Measurements from ENCODE around the gene GAS2.

The GAS2 gene

DNA sequence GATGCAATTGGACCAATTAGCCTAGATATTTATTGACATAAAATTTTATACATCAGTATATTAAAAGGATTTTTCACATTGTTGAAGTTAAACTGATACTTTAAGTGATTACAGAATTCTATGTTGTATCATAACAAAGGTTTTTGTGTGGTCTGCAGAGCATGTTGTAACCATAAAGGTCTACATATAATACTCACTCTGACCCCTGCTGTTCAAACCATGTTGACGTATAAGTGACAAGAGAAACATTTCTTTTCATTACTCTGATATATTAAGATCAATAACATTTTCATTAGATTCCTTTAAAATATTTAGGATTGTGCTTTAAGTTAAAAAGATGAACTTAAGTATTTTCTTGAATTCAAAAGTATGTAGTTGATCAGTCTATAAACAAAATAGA lies 63.9 kb downstream of the GAS2 start:
- peak in 1 of 2 experiments; percentile 8 for DNase-seq

DNA sequence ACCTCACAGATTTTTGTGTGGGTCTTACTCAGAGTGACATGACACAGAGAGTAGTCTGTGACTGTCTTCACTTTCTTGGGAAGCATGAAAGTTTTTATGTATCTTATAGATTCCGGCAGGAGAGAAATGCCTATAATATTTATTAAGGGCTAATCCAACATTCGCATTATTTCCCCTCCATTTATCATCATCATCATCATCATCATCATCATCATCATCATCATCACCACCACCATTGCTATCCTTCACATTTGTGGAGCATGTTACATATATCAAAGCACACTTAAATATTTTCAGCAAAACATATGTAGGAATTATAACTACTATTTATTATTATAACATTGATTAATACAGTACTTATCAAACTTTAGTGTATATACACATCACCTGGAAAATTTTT lies 66.2 kb downstream of the GAS2 start:
- DNase-seq, result no peak

DNA sequence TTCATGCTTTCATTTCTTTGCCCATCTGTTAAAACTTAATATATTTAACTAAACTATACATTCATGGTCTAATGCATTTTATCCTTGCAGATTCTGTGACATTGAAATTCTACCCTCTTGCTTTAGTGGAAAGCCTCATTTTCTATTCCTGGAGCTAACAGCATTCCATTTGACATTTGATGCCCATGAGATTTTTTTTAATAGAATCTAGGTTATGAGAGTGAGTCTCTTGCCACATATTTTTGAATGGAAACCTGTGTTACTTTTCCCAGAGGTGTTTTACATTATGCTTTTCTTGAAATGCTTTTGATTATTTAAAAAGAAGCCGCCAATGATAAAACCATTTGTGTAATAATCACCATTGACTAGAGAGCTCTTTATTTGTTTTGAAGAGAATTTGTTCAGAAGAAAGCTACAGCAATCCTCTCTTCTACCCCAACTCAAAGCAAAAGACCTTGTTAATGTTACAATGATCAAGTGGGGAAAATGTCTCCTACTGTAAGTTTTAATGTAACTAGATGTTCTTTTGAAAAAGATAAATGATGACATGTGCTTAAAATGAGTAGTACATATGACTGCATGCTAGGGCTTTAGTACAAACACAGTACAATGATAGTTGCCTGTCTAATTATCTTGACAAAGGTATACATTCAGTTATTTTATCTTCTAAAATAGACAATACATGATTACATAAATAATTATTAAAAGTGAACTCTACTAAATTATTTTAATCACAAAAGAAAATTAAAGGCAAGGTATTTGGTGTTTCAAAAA lies 67.3 kb downstream of the GAS2 start:
- DNase-seq, result no peak

DNA sequence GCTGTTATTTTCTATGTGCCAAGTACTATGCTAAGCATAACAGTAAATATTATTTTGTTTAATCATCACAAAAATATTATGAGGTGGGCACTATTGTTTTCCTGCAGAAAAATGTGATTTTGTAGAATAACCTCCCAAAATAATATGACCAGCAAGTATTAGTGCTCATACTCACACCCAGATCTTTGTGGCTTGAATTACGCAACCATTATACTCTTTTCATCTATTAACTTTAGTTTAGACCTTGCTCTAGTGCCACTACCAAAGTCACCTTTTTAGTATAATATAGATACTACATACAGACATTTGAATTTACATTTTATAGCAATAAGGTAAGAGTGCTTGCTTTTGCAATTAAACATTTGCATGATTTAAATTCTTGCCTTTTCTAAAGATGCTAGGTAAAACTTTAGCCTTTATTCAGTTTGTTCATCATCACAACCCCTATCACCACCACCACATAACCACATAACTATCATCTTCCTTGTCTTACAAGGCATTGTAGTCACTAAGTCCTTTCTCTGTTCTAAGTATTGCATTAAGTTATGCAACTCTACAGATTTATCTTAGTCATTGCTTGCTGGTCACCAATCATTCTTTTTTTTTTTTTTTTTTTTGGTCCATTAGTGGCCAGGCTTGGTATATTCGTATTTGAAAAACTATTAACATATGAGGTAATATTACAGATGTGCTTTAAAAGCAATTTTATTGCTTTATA lies 68.4 kb downstream of the GAS2 start:
- DNase-seq, result no peak

DNA sequence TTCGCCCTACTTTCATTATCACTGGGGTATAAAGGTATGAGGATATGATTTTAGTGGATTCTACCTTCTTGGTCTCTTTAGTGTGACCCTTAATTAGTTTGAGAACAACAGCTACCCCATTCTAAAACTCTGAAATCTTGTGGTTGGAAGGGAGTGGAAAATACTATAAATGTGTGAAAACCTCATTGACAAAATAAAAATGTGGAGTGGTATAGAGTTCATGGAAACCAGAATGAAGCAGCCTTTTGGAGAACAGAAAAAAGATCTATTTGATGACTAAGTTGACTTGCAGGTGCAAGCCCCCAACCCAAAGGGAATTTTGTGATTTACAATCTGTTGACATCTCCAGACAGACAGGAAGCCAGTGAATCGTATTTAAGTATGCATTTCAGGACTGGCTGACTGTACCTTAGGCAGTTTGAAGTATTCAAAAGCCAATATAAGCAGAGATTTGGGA lies 75.8 kb downstream of the GAS2 start:
- no peak for DNase-seq

DNA sequence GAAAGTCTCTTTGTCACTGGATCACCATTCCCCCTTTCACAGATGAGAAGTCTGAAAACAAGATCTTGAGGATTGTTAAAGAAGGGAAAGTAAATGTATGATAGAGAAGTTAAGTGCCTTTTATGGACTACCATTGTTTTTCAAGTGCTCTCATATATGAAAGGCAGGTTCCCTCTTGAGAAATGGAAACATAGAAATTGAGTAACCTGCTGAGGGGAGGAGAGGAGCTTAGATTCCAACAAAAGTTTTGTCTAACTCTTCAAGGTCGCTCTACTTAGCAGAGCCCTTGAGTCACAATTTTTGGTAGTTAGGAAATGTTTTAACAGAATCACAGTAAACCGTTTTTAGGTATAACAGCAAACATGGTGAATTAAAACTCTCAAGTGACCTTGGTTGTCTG lies 83.1 kb downstream of the GAS2 start:
- DNase-seq, result no peak

DNA sequence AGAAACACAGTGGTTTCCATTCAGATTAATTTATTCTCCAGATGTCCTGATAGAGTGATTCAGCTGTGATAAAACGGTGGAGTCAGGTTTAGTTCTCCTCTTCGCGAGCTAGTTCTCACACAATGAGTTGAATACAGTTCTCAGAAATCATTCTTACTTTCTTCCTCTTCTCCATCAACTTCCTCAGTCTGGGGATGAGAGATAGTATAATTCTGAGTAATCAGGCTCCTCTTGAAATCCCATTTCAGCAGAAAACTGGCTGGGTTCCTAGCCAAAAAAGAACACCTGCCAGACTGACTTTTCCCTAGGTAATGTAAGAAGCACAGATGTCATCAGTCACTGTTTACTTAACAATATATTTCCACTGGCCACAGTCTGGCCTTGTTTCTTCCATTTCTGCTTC lies 86.5 kb downstream of the GAS2 start:
- DNase-seq, result no peak

DNA sequence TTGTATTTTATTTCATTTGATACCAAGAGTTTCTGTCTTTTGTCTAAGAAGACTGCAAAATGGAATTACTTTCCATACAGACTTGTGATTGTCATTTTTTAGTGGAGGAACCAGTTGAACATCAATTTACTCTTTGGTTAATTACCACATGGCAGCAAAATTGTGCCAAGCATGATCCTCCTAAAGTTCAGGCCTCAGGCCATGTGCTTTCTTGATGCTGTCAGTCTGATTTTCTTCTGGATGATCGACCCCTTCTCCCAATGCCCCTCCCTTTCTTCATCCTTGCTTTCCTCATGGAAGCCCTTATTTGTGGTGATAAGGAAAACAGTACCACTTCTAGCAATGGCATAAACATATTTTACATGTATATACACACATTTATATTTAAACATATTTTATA lies 87.0 kb downstream of the GAS2 start:
- DNase-seq, result no peak

DNA sequence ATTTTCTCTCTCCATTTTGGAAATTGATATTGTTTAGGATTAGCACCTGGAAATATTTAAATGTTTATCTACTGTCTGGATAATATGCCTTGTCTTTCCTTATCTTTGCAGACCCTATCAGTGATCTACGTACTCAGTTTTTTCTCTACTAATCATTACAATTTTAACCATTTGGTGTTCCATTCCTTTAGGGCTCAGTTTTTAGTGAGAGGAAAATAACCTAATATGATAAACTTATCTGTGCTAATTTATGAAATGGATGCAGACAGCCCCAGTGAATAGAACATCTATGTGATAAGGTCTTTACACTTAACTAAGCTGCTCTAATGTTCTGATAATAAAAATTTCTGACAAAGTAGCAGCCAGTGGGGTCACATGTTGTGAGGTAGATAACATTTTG lies 94.7 kb downstream of the GAS2 start:
- DNase-seq, result no peak

DNA sequence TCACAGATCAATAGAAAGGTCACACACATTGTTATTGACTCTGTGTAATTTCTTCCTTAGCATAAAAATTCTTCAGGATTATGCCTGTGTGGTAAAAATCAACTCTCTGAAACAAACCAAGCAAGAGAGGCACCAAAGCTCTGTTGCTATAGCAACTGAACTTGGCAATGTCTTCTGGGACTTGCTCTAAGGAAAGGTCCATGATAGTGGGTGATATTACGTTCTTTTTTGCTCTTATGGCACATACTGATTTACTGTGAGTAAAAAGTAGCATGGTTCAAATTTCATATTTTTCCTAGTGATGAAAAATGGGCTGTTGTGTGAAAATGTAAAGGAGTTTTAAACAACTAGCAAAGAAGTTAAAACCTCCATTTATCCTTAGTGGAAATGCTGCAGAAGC lies 96.8 kb downstream of the GAS2 start:
- no peak for DNase-seq

DNA sequence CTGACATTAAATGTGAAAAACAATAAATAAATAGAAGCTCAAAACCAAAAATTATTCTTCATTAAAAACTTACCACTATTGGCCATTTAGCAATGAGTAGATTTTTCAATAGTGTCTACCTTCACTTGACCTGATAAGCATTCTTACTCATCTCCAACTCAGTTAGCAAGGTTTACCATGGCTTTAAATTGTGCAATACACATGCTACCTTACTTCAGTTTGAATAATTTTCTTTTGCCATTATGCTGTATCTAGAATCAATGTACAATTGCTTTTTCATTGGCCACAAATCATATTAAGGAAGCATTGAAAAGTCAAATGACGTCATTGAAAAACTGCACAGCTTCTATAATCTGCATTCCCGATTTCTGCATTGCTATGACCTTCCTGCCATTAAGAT lies 98.3 kb downstream of the GAS2 start:
- no peak for DNase-seq

DNA sequence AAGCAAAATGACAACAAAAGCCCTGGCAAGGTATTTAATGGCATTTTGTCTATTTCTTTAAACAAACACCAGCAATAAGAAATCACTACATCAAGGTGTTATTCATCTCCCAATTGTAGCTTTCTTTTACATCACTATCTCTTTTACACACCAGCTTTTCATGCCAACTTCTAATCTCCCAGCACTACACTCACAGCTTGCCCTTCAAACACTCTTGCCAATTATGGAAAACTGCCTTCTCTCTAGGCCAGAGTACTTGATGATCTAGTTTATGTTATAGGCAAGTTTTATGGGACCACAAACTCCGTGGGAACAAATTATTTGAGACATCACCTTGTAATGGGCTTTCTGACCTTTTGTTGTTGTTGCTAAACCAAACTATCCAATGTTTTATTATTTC lies 101.9 kb downstream of the GAS2 start:
- no peak for DNase-seq

DNA sequence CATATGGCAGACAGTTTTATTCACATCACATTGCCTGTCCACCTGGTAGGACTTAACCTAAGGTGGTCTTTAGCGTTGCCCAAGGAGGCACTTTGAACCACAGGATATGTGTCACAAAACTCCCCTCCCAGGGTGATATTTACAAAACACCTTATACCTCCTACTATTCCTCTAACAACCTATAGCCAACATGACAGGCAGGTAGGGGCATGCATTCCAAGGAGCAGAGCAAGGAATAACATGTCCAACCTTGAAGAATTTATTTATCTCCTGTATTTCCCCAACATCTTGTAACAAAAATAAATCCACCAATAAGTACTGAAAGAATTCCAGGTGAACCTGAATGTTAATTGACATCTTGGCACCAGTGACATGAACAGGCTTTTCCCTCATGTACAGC lies 102.7 kb downstream of the GAS2 start:
- no peak for DNase-seq

DNA sequence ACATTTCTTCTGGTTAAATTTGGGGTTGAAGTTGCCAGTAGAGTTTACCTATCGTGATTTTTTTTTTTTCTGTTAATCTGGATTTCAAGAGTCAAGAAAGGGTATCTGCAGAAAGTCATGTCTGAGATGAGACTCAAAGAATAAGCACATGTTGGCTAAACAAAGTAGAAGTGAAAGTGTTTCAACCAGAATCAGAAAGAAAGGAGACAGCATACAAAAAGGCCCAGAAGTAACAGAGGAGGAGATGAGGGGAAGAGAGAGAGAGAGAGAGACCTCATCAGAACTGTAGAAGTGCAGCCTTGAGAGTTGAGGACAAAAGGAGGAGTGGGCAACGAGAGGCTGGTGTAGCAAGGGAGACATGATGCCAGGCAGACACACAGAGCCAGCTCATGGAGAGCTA lies 108.3 kb downstream of the GAS2 start:
- no peak for DNase-seq

DNA sequence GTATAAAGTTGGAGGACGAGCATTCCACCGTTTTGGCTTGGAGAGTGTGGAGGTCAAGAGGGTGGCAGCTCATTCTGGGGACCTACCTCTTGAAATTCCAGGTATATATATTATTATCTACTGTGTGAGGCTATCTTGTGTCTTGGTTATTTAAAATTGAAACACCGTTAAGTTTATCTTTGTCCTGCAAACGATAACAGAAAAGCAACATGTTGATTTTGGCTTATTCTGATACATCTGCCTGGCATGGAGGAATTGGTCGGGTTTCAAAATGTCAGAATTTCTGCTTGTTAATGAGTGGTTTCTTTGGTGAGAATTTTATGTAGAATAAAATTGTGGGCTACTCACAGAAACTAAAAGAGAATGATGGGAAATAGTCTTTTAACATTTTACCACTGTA lies 108.8 kb downstream of the GAS2 start:
- DNase-seq, result no peak

DNA sequence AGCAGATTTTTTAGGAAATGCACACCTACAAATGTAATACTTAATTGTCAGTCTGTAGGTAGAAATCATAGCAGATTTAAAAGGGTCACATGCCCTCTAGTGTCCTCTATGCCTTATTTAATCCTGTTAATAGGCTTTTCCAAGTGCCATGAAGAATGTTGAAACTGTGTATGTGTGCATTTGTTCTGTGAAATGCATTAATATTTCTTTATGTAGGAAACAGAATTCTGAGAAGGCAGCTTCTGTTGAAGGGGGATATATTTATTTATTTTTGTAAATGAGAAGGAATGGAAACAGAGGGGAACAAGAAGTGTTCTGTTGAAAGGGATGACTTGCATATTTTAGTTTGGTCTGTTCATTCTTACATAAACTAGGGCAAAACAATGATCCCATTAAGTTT lies 112.2 kb downstream of the GAS2 start:
- no peak for DNase-seq

DNA sequence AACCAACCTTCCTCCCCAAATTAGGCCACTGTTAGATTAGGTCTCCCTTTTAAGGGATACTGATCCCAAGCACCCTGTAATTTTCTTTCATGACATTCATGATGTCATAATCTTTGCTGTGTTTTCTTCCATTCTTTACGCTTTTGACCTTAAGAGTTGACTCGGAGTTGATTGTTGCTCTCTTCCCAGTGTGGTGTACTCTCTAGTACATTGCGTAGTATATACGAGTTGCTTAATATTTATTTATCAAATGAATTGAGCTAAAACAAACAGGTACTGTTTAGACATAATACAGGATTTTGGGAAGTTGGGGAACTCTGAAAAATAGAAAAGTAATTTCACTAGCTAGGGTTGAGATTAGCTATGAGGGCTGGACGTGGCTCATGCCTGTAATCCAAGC lies 113.4 kb downstream of the GAS2 start:
- no peak for DNase-seq

DNA sequence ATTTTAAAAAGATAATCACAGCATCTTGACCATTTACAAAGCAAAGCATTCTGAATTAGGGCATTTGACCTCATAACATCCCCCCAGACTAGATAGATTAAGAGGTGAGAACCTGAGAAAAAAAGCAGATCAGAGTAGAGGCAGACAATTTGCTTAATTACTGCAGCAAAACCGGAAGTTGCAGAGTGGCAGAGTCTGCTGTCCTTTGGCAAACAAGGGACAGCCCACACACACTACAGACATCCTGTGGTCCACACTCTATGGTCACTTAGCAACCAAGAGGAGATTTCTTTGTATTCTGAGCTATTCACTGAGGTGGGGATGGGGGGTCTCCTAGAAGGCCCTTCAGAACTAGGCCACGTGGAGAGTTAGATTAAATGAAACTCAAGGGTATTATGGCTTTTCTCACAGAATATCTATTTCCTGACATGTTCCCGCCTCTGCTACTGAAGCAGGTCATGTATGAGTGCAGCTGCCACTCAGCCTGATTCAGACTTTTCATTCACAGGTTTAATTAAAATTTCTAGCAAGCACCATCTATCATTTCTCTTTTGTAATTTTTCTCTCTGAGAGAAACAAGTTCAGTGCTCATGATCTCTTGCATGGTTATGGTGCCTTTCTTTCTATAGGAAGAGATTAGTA lies 114.7 kb downstream of the GAS2 start:
- DNase-seq, result no peak

DNA sequence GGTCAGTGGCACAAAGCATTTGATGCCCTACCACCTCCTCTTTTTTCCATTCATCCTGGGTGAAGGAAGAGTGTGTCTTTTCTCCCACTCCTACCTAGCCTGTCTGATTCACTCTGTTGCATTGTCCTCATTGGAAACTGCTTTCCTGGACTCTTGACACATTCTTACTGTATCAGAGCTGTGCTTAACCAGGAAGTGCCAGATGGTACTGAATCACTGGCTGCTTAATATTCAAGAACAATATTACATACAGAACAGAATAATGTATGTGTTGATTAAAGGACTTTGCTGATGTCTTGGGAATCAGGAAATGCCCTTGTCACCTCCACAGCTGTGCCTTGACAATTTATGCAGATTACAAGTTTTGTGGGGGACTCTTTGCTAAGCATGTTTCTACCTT lies 118.8 kb downstream of the GAS2 start:
- DNase-seq, result no peak

DNA sequence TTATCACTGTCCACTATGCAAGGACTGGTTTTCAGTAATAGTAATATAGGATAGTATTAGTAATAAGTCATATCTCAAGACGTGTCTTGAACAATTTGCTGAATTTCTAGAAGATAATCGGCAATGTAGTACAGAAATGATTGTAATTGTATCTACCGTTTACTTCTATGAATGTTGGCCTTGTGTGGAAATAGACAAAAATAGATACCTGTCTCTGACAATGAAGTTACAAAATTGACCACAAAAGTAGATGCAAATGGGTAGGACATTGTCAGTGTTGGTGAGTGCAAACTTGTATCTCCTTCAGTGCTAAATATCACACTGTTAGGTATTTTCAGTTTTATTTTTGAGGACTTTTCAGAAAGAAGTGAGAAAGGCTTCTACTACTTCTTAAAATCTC lies 120.1 kb downstream of the GAS2 start:
- DNase-seq, result no peak

DNA sequence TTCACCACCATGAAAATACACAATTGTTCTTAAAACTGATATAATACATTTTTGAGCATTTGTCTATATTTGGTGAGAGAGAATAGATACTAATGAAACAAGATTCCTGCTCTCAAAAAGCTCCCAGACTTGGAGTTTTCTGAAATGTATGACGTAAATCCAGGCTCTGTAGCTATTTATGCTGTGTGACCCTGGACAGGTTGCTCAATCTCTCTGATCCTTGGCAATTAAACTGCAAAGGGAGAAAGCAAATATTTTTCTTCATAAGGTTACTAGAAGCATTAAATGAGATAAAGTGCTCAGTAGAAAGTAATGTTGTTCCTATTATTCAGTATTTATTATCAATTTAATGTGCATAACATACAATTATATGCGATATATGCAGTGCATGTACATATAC lies 120.6 kb downstream of the GAS2 start:
- no peak for DNase-seq

DNA sequence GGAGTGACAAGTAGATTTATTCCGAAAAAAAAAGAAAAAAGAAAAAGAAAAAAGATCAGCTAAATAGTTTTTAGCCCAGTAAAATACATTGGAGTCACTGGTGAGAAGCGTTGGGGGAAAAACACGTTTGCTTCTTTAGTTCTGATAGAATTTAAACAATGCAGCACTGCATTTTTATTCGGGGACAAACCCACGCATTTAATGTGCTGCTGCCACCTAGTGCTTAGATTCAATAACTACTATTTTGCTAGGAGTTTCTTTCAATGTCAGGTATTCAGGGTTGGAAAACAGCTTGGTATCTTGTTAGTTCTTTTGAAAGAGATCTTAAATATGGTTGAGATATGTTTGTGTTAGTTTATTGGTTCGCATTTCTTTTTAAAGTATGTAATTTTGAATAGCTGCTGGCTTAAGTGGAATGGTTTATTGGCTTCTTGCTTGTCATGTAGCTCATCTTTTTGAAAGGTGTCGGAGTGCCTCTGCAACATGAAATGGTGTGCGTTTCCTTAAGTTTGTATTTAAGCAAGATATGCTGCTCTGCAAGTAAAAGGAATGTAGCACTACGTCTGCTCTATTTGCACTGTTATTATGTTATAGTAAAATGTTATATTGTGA lies 121.2 kb downstream of the GAS2 start:
- peak; percentile 17 to 49 for DNase-seq

DNA sequence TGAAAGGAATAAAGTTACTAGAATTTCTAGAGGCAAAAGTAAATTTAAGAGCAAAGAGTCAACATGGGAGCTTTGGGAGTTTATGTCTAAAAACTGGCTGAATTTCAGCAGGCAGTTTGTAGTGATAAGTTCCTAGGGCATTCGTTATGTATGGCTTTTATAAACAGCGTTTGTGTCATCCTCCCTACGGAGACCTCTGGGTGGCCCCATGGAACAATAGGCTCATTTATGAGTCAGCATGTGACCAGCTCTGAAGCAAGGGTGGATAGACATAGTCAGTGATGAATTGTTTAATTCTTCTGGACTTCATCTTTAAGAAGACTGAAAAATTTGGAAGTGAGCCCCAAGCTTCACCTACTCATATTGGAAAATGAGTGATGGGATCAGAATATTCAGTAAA lies 126.1 kb downstream of the GAS2 start:
- DNase-seq, result no peak

DNA sequence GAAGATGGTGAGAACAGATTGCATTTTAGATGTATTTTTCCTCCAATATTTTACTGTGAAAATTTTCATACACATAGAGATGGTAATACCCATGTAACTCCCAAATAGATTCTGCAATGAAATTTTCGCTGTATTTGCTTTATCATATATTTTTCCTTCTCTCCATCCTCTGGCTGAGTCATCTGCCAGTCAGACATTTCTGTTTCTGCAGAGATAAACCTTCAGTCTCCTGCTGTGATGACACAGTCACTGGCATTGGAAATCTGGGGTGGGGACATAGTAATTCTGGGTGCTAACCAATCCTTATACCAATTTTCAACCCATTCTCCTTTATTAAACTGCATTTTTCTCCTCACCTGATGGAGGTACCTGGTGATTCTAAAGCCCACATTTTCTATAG lies 129.5 kb downstream of the GAS2 start:
- DNase-seq, result no peak

Measured in NCI-H1930 (cell line).